ENCODE data around the gene SLC31A1.
"Not testable (repeated sequence)": the region's sequence is repeated elsewhere in the genome, so short reads cannot be mapped to it uniquely, and the experiment has no call there.

Gene SLC31A1

DNA sequence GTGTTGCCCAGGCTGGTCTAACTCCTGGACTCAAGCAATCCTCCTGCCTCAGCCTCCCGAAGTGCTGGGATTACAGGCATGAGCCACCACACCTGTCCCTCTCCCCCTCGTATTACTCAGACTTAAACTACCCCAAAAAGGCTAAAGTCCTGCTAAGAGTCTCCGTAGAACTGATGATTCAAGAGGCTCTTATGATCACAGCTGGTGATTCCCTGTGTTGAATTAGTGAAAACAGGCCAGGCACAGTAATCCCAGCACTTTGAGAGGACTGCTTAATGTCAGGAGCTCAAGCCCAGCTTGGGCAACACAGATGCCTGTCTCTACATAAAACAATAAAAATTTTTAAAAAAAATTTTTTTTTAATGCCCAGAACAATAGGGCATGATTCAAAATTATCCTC is 44.8 kb downstream of the SLC31A1 start:
- no peak for DNase-seq

DNA sequence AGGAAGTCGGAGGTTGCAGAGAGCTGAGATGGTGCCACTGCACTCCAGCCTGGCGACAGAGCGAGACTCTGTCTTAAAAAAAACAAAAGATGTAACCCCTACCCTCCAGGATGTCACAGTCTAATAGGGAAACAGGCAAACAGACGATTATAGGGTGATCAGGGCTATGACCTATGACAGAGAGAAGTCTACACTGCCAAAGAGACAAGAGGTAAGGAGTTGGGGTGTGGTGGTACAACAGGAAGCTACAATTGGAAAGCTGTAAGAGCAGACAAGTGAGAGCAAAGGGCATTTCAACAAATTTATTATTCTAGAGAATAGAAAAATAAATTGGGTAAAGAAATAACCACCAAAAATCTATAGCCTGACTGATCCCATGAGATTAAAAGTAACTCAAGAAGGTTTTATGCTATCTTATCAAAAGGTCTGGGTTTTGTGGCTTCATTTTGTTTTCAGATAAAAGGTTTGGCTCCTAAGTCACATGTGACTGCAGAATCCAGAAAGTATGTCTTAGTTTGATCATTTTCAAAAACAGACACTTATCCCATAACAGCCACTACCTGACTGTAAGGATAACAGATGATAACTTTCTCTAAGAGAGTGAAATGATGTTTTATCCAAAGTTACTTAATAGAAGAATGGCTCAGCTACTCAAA is 46.7 kb downstream of the SLC31A1 start:
- no peak for DNase-seq

DNA sequence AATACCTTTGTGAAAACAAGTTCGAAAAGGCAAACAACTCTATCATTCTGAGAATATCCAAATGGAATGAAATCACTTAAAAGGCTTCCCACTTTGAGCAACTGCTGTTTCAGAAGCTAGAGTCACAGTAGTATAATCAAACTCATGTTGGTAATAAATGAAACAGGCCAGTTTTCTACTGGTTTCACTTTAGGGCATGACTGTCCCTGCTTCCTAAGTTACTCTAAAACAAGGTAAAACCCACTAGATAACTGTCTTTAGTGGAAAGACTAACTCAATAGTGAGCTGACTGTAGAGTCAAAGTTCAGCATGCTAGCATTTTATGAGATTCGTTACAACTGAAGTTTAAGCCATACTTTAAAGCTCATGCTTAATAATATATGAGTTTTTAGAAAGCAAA is 48.0 kb downstream of the SLC31A1 start:
- DNase-seq = no peak

DNA sequence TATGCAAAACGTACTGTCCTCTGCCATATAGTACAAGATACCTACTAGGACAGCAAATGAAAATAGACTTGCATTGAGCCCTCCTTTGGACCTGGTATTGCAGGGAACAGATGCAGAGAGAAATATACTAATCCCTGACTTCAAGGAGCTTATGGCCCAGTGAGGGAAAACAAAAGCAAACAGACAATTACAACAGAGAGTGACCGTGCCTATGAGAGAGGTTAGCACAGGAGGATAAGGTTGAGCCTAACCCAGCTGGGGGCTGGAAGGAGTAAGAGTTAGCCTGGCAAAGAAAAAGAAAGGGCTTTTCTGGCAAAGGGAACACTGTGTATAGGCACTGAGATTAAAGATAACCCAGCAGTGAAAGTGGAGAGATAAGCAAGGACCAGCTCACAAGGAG is 48.5 kb downstream of the SLC31A1 start:
- no peak for DNase-seq

DNA sequence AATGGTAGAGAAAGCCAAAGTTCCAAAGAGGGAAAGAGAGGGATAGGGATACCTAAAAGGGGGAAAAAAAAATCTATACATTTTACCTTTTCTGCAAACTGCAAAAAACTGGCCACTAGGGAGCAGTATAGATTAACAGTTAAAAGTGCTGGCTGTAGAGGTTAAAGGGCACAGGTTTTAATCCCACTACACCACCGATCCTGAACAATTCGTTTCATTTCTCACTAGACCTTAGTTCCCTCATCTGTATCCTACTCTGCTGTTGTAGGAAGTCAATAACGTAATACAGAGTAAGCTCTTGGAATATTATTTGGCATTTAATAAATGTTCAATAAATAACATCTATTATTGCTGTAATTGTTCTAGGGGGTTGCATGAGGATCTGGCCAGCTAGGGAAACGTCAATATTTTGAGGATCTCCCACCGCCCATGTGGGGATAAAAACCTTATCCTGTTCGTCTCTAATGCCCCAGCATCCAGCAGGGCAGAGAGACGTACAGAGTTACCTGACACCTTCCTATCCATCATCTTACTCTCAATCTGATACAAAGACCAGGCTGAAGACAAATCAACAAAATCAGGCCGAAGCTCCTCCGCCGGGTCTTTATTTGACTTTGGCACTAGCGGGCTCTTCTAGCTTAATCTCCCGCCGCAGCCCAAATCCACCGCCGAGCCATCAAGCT is 53.3 kb downstream of the SLC31A1 start:
- DNase-seq = peak in 2 of 14 donors; percentile 15 to 48

DNA sequence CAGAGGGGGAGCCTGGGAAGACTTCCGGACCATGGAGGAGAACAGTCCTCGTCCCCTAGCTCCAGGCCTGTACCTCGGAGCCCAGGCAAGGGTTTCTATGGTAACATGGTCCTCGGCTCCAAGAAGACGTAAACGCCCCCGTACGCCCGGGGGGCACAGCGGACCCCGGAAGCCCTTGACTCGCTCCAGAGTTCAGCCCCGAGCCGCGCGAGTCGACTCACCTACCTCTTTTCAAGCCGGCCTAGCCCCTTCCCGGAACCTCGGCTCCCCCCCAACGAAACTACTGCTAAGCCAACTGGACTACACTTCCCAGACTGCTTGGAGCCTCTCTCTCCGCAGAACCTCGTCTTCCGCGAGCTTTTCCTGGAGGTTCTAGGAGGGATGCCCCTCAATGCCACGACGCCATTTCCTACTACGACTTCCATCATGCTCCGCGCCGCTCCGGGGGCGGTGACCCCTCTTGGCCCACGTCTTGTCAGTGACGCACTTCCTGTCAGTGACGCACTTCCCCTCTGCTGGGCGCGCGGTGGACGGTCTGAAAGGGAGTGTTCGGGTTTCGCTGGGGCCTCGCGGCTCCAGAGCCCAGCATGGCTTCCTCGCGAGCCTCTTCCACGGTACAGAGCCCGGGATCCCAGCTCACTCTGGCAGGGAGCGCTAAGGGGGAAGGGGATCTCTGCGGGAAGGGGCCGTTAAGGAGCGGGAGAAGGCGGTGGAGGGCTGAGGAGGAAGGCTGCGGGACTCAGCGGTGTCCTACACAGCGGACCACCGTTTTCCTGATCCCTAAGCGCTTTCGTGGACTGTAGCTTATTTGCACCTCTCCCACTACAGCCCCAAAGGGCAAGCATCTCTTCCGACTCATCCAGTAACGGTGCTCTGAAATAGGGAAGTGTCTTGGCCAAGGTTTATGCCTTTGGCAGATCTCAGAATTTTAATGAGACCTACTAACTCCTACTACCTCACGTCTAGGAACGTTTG is 54.1 kb downstream of the SLC31A1 start, which contains the start of the genes CDC26 and PRPF4:
TSS of gene CDC26 (minus strand) at position 416 of the 975 bp plus-strand sequence. CDS start 3,065 bp downstream, outside the sequence.
TSS of gene PRPF4 (plus strand) at position 502 of the 975 bp plus-strand sequence. CDS start at position 588, 86 bp downstream.
- DNase-seq = peak; percentile 61 to 98 (median 96)

DNA sequence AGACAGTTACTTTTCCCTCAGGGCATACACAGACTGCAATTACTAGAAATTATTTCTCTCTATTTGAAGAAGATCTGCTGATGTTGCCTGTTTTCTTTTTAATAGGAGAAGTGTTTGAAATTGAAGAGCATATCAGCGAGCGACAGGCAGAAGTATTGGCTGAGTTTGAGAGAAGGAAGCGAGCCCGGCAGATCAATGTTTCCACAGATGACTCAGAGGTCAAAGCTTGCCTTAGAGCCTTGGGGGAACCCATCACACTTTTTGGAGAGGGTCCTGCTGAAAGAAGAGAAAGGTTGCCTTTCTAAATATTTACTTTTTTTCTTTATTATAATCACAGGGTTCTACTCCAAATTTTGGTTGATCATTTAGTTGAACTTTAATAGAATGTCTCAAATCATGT is 57.5 kb downstream of the SLC31A1 start:
- DNase-seq = no peak

DNA sequence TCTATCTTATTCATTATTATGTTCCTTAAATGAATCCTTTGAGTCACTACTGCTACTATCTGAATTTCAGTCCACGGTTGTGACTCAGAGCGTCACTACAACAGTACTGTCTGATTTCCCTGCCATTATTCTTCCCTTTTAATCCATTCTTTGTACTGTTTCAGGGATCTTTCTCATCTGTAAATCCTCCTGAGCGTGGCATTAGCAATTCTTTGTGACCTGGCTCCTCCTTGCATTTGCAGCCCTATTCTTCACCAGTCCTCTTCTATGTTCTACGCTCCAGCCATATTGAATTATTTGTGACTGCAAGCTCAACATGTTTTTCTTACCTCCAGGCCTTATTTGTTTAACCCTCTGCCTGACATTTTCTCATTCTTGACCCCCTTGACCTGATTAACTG is 60.0 kb downstream of the SLC31A1 start:
- no peak for DNase-seq

DNA sequence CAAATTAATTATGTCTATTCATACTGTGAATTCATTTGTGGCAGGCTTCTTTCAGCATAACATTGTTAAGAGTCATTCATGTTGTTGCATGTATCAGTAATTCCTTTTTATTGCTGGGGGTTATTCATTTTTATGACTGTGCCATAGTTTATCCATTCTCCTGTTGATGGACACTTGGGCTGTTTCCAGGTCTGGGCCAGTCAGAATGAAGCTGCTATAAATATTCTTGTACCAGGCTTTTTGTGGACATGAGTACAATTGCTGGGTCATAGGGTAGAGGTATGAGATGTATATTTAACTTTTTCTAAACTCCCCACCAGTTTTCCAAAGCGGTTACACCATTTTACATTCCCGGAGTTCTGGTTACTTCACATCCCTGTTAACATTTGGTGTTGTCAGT is 67.7 kb downstream of the SLC31A1 start:
- DNase-seq = no peak

DNA sequence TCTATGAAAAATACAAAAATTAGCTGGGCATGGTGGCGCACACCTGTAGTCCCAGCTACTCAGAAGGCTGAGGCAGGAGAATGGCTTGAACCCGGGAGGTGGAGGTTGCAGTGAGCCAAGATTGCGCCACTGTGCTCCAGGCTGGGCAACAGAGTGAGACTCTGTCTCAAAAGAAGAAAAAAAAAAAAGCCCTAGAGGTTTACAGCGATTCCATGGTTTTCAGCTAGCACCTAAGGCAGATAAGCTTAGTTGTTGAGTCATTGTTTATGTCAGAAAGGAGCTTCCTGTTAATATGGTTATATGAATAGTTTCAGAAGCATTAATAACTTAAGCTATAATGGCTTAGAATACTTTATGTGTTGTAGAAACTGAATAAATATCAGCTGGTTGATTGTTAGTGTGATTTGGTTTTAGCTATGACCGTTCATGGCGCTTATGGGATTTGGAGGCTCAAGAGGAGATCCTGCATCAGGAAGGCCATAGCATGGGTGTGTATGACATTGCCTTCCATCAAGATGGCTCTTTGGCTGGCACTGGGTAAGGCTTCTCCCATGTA is 68.8 kb downstream of the SLC31A1 start:
- DNase-seq = no peak

DNA sequence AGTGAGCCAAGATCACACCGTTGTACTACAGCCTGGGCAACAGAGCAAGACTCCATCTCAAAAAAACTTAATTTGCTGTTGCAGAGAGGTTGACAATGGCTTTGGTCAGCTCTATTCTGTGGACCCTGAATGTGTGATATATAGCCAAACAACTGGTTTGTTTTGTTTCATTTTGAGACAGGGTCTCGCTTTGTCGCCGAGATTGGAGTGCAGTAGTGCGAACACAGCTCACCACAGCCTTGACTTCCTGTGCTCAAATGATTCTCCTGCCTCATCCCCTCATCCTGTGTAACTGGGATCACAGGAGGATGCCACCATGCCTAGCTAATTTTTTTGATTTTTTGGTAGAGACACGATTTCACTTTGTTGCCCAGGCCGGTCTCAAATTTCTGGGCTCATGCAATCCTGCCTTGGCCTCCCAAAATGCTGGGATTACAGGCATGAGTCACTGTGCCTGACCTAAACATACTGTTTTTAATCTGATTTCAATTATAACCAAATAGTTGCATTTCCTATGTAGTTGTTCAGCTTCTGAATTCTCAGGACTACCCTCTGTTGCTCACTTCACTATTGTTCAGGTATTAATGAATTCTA is 72.0 kb downstream of the SLC31A1 start:
- no peak for DNase-seq

DNA sequence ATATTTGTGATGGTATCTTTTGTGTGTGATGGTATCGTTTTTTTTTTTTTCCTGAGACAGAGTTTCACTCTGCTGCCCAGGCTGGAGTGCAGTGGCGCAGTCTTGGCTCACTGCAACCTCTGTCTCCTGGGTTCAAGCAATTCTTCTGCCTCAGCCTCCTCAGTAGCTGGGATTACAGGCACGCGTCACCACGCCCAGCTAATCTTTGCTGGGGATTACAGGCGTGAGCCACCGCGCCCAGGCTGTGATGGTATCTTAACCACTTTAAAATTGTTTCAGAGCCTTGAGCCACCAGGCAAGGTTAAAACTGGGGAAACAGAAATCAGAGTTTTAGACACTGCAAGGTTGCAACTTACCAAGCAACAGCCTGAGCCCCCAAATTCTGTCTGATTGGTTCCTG is 74.9 kb downstream of the SLC31A1 start:
- DNase-seq = not testable (repeated sequence)

DNA sequence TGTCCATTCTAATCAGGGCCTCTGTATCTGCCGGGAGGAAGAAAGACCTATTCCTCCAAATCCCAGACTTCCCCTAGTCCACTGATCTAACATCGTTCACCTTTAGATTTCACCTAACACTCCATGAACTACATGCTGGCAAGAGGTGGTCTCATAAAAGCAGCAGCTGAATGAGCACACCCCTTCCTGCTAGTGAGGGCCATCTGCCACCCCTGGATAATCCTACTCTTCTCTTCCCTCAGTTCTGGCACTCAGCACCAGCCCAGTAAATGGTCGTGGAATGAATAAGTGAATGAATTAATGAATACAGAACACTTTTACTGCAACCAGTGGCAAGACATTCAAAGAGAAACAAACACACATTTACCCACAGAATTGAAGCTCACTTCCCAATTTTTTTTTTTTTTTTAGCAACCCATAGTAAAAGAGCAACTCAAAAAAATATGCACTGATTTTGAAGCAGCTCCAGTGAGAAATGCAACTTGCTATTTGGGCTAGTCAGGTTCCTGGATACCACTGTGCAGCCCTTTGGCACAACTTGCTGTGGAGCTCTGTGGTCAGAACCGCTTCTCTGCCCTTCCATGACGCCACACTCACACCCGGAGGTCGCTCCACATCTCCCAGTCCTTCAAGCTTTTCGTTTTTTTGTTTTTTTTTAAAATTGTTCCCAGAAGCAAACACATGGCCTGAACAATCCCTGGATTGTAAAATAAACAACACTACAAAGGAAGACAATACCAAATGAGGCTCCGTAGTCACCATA is 75.6 kb downstream of the SLC31A1 start:
- no peak for DNase-seq

DNA sequence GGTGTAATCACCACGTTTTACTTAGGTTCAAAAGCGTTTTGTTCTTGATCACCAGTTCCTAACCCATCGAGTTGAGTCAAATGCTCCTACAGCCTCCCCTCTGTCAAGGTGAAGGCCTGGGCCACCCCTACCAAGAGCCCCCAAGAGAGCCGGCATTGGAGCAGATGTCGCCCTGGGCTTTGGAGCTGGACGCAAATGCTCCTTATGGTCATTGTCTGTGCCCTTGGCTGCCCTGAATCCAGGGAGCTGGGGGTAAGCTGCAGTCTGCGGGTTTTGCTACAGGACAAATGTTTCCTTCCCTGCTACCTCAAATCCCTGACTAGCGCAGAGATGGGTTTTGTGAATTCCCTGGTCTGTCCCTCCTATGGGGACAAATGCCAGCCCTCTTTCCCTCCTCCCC is 77.0 kb downstream of the SLC31A1 start:
- DNase-seq = no peak

DNA sequence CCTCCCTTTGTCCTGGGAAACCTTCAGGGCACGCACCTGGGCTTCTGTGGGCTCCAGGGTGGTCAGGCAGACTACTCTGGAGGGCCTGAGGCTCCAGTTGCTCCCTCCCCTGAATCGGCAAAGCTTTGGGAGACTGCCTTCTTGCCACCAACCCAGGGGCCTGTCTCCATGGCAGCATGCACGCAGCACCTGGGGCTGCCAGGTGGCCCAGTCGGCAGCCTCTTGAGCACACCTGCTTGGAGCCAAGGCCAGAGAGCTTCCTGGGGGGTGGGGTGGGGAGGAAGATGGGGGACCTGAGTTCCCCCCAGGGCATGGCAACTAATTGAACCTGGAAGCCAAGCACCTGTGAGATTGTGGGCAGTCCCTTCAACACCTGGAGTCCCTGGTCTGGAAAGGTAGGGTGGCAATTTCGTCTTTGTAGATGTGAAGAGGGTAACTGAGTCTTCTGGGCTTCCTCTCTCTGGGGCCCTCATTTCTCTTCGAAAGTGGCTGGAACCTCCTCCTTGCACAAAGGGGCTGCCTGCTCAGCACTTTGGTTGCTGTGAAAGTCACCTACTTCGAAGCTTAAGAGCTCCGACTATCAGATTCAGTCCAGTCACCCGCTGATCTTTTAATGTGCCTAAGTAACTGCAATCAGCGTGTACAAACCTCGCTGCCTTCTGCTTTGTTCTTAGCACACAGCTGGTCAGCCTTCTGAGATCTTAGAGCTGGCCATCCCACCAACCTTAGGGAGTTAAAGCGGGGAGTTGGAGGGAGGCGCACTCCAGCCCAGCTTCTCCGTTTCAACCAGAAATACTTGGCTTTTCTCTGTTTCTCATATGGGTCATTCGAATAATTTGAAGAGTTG is 77.8 kb downstream of the SLC31A1 start:
- no peak for DNase-seq

DNA sequence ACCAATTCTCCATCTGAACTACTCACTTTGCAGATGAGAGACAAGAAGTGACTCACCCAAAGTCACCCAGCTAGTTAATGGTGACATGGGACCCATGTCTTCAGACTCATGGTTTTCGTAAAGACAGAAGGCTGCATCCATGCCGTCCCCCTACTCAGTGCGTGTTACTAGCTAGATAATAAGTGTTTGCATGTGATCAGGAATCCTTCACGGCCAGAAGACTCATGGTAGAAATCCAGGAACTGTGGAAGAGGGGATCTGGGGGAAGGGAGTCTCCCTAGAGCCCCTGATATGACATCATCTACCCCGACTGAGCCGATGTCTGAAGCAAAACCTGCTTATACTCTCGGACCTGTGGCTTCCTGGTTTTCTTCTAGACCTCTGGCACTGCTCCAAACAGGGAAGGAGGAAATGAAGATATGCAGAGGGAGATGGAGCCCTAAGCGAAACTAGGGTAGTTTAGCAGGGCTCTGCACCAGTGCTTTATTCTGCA is 78.5 kb downstream of the SLC31A1 start:
- DNase-seq = no peak

DNA sequence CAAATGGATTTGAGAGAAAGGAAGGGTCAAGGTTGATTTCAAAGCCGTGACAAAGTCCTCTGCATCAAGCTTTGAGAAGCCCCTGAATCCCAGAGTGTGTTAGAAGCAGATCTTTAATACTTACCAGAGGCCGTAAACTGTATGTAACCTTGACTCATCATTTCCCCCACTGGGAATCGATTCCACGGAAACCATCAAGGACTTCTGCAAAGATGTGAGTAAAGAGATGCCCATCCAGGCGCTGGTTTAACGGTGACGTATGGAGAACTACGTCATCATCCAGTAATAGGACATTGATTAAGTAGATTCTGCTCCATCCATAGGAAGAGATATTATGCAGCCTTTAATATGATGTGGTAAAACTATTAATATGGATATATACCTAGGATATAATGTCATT is 80.2 kb downstream of the SLC31A1 start:
- DNase-seq = no peak

DNA sequence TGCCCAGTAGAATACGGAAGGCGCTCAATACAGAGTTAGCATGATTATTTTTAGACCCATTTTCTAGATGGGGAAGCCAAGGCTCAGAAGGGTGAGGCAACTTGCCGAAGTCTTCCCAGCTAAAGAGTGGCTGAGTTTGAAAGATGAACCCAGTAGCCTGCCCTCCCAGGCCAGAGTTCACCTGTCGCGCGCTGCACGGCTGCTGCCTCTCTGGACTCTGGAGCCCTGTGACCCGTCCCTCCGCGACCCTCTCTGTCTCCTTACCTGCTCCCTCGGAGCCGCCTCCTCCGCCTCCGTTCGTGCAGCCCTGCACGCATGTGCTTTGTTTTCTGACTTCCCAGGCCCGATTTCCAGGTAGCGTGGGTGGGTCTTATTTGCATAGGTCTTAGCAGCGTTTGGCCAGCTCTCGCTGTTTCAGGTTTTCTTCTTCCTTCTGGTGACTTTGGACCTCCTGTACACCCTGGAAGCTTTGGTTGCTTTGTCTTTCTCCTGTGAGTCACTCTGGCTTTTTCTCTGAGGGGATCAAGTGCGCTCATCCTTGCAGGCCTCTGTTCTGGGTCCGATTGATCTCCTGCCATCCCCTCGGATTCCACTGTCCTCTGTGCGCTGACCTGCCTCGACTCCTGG is 81.6 kb downstream of the SLC31A1 start, which contains the start of gene RNF183:
TSS of gene RNF183 (minus strand) at position 585 of the 627 bp plus-strand sequence. CDS start 5,192 bp downstream, outside the sequence.
- DNase-seq = no peak

DNA sequence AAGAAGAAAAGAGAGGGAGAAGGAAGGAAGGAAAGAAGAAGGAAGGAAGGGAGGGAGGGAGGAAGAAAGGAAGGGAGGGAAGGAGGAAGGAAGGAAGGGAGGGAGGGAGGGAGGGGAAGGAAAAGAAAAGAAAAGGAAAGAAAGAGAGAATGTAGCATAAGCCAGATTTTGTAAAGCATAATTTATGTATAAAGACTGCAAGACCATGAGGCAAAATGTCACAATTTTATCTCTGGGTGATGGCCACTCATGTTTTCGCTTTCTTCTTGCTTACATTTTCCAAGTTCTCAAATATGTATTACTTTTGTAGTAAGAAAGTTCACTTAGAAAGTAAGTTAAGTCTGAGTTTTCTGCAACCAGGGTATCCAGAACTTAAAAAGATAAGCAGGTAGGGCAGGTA is 85.2 kb downstream of the SLC31A1 start:
- no peak for DNase-seq

All from C1 segment of cervical spinal cord (tissue), 14 donors.